Fibroblast of the conjunctiva (primary cell): ENCODE measurements around the gene CSRNP3.

Source experiments
- DNase-seq: peaks from one replicate; pipeline ENCODE4 v3.0.0-alpha.2; 2010; ENCODE audit warnings: low read depth

Gene CSRNP3

DNA sequence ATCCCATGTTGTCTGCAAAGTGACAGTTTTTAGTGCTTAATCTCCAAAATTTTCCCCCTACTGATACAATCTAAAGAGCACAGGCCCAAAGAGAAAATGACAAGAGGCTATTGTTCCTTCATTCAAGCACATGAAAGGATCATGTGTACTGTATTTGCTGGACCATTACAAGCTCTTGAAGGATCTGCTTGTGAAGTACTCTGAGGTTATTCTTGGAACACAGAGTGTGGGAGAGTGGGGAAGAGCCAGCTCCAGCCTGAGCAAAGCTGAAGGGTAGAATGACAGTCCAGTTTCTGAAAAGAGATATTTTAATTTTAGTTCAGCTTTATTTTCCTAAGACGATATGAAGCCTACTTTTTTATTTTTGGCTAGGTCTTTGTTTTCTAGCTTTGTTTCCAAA, 212.3 kb downstream of the CSRNP3 start:
- no peak for DNase-seq

- no peak for DNase-seq
Measured at GRCh38 chr2:165682546-165682945, 213.0 kb downstream of the CSRNP3 start.

GRCh38 chr2:165686800-165687199, 217.3 kb downstream of the CSRNP3 start:
- no peak for DNase-seq

GRCh38 chr2:165687426-165688002, 218.0 kb downstream of the CSRNP3 start:
- DNase-seq, result no peak

DNA sequence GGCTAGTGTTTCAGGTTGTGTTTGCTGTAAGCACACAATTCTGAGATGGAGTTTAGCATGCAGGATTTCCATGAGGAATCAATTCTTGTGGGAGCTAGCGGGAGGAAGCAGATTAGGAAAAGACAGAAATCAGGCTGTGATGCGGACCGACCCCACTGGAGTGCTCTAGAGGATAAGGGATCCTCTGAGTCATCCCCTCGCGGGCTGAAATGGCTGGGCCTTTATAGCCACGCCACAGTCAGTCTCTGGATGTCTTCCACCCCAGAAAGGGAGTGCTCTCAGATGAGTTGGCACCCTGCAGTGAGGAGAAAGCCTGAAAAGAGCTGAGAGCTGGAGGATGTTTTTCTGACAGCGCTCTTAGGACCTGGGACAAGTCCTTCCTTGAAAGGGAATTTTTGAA, 222.1 kb downstream of the CSRNP3 start:
- DNase-seq, result peak; percentile 4

GRCh38 chr2:165692906-165693305, 223.4 kb downstream of the CSRNP3 start:
- DNase-seq, result no peak

DNA sequence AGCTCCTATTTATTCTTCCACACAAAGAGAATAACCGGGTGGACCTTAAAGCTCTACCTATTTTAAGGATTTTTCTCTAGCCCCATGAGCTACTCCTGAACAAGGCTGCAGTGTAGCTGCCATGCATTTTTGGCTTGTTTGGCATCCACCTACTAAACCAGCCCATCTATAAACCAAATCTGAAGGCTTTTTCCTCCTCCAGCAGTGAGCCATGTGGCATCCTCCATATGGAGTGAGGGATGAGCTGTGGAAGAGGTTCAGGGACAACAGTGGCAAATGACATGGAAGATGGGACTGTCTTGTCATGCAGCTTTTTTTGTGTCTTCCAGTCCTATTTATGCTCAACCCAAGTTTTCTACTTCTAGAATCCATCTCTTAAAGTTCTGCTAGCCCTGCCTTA, 224.3 kb downstream of the CSRNP3 start:
- DNase-seq, result no peak

DNA sequence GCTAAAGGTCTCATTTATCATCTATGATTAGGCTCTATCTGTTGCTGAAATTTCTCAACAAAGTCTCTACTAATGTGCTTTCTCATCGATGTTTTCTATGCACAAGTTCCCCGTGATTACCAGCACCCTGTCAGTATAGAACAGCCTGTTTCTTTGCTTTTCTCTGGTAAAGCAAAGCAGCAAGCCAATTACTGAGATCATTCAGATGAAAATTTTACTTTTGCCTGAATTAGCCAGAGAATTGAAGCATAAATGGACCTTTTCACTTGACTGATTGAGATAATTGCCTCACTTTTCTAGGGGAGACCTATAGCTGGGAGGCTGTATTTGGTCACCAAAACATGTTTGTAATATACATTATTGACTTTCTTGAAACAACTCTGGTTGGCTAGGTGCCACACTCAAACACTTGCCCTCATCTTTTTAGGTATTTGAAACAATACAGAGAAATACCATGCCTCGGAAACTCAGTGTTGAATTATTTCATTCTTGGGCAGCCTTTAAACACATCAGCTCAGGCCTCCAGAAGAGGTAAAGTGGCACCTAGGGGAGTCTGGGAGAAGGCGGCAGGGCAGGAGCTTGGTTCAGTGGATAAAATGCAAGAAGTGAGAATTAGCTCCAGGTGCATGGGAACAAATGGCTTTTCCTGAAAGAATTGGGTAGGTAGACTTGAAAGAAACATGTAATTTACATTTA, 228.4 kb downstream of the CSRNP3 start:
- DNase-seq, result no peak

DNA sequence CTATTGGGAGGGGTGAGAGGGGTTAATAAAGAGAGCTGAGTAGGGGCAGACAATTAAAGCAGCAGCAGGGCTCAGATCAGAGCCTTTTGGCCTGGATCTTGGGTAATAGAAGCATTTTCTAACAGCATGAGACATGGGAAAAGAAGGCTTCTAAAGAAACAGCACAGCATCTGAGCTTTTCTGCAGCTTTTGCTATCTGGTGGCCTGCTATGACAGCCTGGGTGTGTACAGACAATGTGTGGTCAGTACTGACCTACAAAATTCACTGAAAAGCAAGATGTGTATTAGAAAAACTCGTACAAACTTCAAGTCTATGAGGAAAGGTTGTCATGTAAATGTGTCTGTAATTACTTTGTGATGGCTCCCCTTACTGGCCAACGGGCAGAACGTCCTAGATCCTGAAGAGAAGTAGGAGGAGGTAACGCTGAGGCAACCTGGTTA, 229.0 kb downstream of the CSRNP3 start:
- peak; percentile 47 for DNase-seq

DNA sequence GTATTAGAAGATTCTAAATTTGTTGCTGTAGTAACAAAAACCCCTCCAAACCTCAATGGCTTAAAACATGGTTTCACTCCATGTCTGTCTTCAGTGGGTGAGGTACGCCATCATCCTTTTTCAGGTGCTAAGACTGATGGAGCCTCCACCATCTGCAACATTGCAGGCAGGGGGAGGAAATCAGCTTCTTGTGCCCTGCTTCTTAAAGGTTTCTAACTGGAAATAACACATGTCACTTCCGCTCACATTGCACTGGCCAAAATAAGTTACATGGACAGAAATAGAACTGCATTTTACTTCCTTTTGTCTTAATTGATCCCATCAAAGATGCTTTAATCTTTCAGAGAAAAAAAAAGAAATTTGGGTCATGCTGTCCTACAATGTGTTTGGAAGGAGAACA, 230.4 kb downstream of the CSRNP3 start:
- no peak for DNase-seq

DNA sequence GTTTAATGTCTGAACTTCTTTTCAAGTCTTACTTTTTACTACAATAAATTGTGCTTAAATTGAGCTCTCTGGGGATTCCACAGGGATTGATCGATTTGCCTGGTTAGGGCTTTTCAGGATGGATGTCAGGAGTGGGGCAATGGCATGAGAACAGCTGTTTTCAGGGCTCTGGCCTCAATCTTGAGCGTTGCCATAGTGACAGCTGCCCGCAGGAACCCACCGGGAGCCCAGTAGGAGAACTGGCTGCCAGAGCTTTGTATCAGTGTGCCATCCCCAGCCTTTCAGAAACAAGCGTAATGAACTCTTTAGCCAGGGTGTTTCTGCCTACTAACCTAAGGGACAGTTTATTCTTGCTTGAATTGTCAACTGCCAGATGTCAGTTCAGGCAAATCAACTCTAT, 231.0 kb downstream of the CSRNP3 start:
- DNase-seq, result no peak

DNA sequence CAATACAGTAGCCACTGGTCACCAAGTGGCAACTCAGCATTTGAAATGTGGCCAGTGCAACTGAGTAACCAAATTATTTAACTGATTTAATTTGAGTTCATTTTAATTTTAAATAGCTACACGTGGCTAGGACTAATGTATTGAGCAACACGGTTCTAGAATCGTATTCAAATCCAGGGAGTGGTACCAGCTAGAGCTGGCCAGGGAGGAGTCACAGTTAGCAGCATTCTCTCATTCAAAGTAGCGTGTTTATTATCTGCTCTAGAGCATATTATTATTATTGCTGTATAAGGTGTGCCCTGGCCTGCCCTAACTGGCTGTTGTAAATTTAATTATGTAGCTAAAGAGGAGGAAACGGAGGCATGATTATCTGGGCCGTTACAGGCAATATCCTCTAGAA, 231.6 kb downstream of the CSRNP3 start:
- no peak for DNase-seq

- no peak for DNase-seq
Measured at GRCh38 chr2:165706960-165707487, 237.5 kb downstream of the CSRNP3 start.

GRCh38 chr2:165716091-165716490, 246.6 kb downstream of the CSRNP3 start:
- DNase-seq, result no peak

DNA sequence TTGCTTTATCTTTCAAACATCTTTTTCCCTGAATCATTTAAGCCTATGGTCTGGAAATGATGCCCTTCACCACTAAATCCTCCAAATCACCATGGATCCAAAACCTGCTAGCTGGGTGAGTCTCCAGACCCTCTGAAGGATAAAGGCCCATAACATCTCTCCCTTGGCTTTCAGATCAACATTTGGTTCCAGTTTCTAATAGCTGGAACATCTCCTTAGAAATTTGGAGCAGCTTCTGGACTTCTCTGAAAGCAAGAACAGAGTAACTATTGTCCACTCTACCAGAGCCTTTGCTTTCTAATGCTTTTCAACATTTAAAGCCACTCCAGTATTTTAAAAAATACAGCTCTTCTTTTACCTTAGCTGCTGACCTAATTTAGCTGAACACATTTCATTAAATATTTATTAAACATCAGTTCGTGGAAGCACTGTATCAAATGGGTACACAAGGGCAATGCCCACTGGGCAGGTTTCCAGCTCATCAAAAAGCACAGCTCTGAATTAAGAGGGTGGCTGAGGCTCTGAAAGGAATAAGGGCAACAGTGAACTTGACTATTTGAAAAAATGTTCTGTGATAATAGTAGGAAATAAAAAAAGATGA, 249.2 kb downstream of the CSRNP3 start:
- no peak for DNase-seq

GRCh38 chr2:165720511-165720910, 251.0 kb downstream of the CSRNP3 start:
- no peak for DNase-seq

GRCh38 chr2:165725421-165725820, 255.9 kb downstream of the CSRNP3 start:
- peak; percentile 5 for DNase-seq
